NCI-H2029 (cell line): ENCODE results near the gene HMHB1.
"Not testable (repeated sequence)": the region's sequence is repeated elsewhere in the genome, so short reads cannot be mapped to it uniquely, and the experiment has no call there.

Source experiments
- DNase-seq: peaks from one replicate; lab custom pipeline; 2025; lab: John Stamatoyannopoulos, UW

HMHB1 gene

GRCh38 chr5:143801252-143801939 is 10.6 kb upstream of the HMHB1 start:
- no peak for DNase-seq

- no peak for DNase-seq
Measured at GRCh38 chr5:143805861-143806260, 6.1 kb upstream of the HMHB1 start.

- DNase-seq: no peak
Measured at GRCh38 chr5:143806579-143806978, 5.4 kb upstream of the HMHB1 start.

DNA sequence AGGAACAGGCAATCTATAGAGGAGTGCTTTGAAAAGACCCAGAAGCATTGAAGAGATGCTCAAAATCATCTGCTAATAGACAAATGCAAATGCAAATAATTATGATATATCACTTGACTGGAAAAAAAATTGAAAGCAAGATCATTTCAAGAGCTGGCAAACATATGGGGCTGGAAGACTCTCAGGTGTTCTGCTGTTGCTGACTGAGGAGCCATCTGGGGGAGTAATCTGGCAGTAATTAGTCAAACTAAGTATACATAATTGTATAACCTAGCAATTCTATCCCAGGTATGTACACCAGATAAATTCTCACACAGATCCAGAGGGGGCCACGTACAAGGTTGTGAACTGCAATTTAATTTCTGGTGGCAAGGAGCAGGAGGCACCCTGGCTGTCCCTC is 4.6 kb upstream of the HMHB1 start:
- no peak for DNase-seq

DNA sequence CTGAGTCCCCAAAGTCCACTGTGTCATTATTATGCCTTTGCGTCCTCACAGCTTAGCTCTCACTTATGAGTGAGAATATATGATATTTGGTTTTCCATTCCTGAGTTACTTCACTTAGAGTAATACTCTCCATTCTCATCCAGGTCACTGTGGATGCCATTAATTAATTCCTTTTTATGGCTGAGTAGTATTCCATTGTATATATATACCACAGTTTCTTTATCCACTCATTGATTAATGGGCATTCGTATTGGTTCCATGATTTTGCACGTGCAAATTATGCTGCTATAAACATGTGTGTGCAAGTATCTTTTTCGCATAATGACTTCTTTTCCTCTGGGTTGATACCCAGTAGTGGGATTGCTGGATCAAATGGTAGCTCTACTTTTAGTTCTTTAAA is 4.4 kb downstream of the HMHB1 start:
- DNase-seq: not testable (repeated sequence)

DNA sequence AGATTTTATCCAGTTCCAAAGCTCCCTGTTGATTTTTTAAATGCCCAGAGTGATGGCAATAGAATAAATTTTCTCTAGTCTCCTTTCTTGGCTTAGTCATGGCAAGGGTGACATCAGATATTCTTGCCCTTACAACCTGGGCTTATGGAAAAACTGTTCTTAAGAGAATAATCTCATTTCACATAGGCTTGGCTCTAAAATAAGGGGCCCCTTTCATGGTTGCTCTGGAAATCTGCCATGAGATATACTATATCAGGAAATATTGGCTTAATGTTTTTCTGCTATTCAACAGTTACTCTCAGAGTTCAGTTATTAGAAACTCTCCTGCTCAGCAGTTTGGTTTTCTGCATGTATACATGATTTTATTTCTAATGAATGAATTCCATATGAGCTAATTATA is 7.8 kb downstream of the HMHB1 start:
- no peak for DNase-seq

DNA sequence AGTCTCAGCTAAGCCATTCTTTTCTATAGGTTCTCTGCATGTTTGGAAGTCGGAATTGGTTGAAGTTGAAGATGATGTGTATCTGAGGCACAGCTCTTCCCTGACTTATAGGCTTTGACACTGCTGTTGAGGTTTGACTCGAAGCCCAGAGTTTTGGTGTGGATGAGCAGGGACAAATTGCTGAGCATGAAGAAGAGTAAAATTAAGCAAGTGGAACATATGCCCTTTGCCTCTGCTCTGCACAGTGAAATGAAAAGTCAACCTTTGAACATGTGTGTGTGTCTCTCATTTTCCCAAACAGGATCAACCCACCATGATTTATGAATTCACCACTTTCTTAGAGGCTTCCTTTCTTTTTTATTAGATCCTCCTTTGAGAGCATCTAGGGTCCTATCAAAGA is 8.5 kb downstream of the HMHB1 start:
- no peak for DNase-seq

DNA sequence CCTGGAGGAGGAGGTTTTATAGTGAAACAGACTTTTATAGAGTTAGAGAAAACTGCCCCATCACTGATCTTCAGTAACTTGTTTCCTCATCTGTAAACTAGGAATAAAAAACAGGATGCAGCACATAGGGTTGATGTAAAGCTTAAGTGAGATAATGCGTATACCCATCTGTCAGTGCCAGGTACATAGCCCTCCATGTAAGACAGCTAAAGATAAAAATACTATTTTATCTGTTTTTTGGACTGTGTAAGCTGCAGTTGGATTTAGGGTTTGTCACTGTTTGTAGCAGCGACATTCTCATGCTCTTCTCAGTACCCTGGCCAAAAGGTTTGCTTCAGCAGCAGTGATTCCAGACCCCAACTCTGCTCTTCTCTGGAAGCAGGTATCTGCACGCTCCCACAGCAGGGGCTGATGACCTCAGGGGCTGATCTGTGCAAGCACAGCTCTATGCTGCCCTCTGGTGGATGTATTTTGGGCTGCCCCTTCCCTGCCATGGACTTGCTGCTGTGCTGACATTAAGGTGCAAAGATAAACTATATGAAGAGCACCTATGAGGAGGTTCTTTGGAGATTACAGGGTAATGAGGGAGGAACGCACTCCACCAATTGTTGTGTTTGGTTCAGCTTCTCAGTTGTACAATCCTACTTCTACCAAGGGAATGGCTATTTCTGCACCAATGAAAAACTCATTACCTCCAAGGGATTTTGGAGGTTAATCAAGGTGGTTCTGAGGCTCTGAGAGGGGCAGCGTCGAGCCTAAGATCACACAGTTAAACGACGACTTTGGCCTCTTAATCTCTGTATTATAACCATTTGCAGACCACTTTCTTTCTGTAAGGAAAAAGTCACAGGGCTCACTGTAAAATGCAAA is 13.1 kb downstream of the HMHB1 start:
- peak; percentile 71 for DNase-seq

GRCh38 chr5:143826951-143827444 is 15.0 kb downstream of the HMHB1 start:
- DNase-seq: peak; percentile 76

GRCh38 chr5:143828710-143829109 is 16.7 kb downstream of the HMHB1 start:
- DNase-seq: no peak

GRCh38 chr5:143833177-143833576 is 21.2 kb downstream of the HMHB1 start:
- DNase-seq: no peak

DNA sequence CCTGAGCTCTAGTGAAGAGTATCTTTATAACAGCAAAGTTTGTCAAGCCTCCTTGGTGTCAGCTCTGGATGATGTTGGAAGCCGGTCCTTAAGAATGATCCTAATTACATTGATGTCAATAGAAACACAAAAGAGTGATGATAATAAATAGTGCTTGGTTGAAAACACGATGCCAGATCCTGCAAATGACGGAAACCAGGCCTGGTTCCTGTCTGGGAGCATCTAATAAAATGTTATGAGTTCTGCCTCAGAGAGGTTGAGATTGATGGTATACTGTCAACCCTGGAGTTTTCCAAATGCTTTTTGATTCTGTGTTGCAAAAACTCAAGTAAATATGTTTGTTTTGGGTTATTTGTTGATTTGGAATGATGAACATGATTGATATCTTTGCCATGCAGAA is 23.3 kb downstream of the HMHB1 start:
- no peak for DNase-seq

- no peak for DNase-seq
Measured at GRCh38 chr5:143836161-143836725, 24.3 kb downstream of the HMHB1 start.

- peak; percentile 75 for DNase-seq
Measured at GRCh38 chr5:143837306-143837848, 25.4 kb downstream of the HMHB1 start.

GRCh38 chr5:143841446-143841845 is 29.5 kb downstream of the HMHB1 start:
- no peak for DNase-seq

GRCh38 chr5:143842920-143843319 is 31.0 kb downstream of the HMHB1 start:
- DNase-seq: no peak

DNA sequence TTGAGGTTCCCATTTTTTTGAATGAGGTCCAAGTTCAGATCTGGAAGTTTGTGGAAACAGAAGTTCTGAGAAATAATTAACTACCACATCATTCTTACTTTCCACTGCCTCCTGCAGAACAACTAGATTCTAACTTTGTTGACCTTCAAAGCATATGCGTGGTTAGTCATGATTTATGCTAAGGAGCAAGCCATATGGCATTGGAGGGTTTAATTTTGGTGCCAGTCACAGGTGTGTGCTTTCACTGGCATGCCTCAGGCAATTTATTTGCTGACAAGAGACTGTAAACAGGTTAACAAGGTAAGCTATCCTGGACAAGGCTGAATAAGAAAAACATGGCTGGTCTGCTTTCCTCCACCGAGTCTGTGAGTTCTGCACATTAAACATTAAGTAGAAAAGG is 31.5 kb downstream of the HMHB1 start:
- DNase-seq: no peak

DNA sequence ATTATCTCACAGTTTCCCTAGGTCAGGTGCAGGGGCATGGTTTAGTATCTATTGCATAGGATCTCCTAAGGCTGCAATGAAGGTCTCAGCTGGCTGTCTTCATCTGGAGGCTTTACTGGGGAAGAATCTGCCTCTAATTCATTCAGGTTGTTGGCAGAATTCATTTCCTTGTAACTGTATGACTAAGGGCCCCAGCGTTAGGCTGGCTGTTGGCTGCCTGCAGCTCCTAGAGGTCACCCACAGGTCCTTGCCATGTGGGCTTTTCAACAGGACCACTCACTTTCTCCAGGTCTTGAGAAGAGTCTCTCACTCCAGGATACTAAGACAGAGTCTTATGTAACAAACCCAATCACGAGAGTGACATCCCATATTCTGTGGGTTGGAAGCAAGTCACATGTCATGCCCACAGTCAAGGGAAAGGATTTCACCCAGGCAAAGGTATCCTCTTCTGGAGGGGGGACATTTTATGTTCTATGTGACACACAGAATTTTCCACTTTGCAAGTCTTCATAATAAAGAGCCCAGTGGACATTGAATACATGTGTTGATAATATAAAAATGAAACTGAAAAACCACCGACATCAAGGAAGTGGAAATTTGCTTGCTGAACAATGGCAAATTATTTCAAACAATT is 38.2 kb downstream of the HMHB1 start:
- DNase-seq: no peak

- no peak for DNase-seq
Measured at GRCh38 chr5:143851383-143851782, 39.4 kb downstream of the HMHB1 start.

DNA sequence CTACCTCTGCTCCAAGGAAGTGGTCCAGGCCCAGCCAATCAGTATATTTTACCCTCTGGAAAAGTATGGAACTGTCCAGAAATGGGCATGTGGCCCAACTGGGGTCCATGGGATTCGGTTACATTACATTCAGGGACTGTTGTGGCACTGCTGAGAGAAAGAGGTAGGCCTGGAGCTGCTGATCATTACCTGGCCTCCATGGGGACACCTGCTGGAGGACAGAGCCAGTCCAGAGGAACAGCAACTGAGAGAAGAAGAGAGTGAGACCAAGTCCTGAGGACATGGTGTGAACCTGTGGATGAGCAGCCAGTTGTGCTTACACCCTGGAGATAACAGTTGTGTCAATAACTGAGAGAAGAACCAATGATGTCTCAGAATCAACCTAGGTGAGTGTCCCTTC is 48.2 kb downstream of the HMHB1 start:
- DNase-seq: no peak

DNA sequence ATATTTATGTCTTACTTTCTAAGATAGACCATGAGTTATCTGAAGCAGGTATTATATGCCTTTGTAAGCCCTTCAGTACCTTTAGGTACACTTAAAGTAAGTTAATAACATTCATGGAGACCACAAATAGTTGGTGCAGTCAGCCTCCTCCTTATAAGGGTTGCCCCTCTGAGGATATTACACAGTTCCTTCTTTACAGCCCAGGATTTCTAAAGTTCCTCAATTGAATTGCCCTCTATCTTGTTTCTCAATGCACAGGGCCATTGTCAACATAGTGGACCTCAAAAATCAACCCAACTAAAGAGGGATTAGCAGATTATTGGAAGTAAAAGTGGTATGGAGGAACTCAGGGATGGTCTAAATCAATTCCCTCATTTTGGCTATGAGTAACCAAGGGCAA is 50.3 kb downstream of the HMHB1 start:
- no peak for DNase-seq

- no peak for DNase-seq
Measured at GRCh38 chr5:143865426-143866025, 53.6 kb downstream of the HMHB1 start.
